ENCODE measurements around the gene ZFP1. TPM values are rescaled to one million over a fixed set of nuclear protein-coding genes. Genes with fewer than 3 reads are reported as not detected.

Gene ZFP1
- polyA plus RNA-seq, 1 of the 3 experiments (the other 2 are of a cell fraction) = 3.0 TPM

GRCh38 chr16:75114946-75115825 is 33.1 kb upstream of the ZFP1 start:
- H2AFZ ChIP-seq (ENCODE audit: low read depth) = no peak overlapping the region
- no peaks in the 10 kb centered on the region for H3K36me3 ChIP-seq (replicated peaks in 1 of 2; ENCODE audit: control insufficient read depth in 1 of 2, insufficient read depth in 2 of 2, low read length in 1 of 2)
- peak; percentile 30 for DNase-seq
- WGBS (ENCODE audit: low lambda C conversion rate) = 93% methylated on average over 22 of the region's 45 CpGs
- no peak for TF ChIP-seq NFIC (IDR thresholded peaks at IDR 0.05; ENCODE audit: borderline replicate concordance)
- no peak for TF ChIP-seq EZH2phosphoT487 (IDR thresholded peaks at IDR 0.05; ENCODE audit: borderline replicate concordance, low read depth)
- no peak for TF ChIP-seq SMC3 (IDR thresholded peaks at IDR 0.05; ENCODE audit: low read depth, low read length)
- TF ChIP-seq SIN3A (IDR thresholded peaks at IDR 0.05; ENCODE audit: borderline replicate concordance, low read depth, low read length) = no peak
- TF ChIP-seq FOSL2 (IDR thresholded peaks at IDR 0.05; ENCODE audit: borderline replicate concordance, low read depth) = no peak
- no peak for TF ChIP-seq FOXJ3 (CRISPR knock-in tag; IDR thresholded peaks at IDR 0.05)
- TF ChIP-seq, protein P1, sequence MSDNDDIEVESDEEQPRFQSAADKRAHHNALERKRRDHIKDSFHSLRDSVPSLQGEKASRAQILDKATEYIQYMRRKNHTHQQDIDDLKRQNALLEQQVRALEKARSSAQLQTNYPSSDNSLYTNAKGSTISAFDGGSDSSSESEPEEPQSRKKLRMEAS (IDR thresholded peaks at IDR 0.05; ENCODE audit: low read depth) = no peak
- no peak for TF ChIP-seq RAD21 (IDR thresholded peaks at IDR 0.05; ENCODE audit: low read length)
- no peak for TF ChIP-seq IRF3 (IDR thresholded peaks at IDR 0.05; ENCODE audit: low read depth, low read length)
- TF ChIP-seq RXRA (IDR thresholded peaks at IDR 0.05; ENCODE audit: borderline replicate concordance, low read depth) = no peak
- no peak for TF ChIP-seq RFX5 (IDR thresholded peaks at IDR 0.05; ENCODE audit: low read length)
- no peak overlapping the region for H3K4me3 ChIP-seq (ENCODE audit: low read depth in 2 of 2, low read length in 1 of 2)
- no peak overlapping the region for H3K27ac ChIP-seq (ENCODE audit: low read depth in 2 of 2, low read length in 1 of 2)
- H3K79me2 ChIP-seq (ENCODE audit: insufficient read depth) = no peaks in the 10 kb centered on the region
- no peaks in the 10 kb centered on the region for H4K20me1 ChIP-seq (ENCODE audit: insufficient read depth)
- peaks cover 10% of the 10 kb centered on the region for H3F3A ChIP-seq (replicated peaks; ENCODE audit: insufficient read depth)
- ChIA-PET POLR2A (no interaction called here), CTCF (interaction anchor here (8.5 kb wide), 1 partner anchor 118 kb away, joined by 182 read pairs; the partner anchor contains the start of gene ZNRF1)
- H3K9me3 ChIP-seq = no peaks in the 10 kb centered on the region
- H3K4me1 ChIP-seq (ENCODE audit: control insufficient read depth in 1 of 2, insufficient read depth in 2 of 2, low read depth in 1 of 2, low read length in 1 of 2) = peaks cover 7 to 21% of the 10 kb centered on the region in 2 experiments; a peak in 3 of 4 replicates
- no peak overlapping the region for H3K9ac ChIP-seq
- no peak overlapping the region for H3K4me2 ChIP-seq
- no peaks in the 10 kb centered on the region for H3K9me2 ChIP-seq
- no peaks in the 10 kb centered on the region for H3K27me3 ChIP-seq (ENCODE audit: insufficient read depth)

- 75% methylated on average over 14 of the region's 15 CpGs for WGBS (ENCODE audit: low lambda C conversion rate)
- Histone ChIP-seq H3K27me3 (ENCODE audit: insufficient read depth) (no peaks in the 10 kb centered on the region), H4K20me1 (ENCODE audit: insufficient read depth) (no peaks in the 10 kb centered on the region), H3K4me2 (0 out of 2 replicates have a peak within 1 kb of the TSS, but pooled peaks have one; percentile 41), H3F3A (replicated peaks; ENCODE audit: insufficient read depth) (no peaks in the 10 kb centered on the region), H3K79me2 (ENCODE audit: insufficient read depth) (no peaks in the 10 kb centered on the region), H3K4me3 (ENCODE audit: low read depth in 2 of 2, low read length in 1 of 2) (peak within 1 kb of the TSS in 1 of 2 experiments; percentile 37; a peak in 3 of 4 replicates), H3K27ac (ENCODE audit: low read depth in 2 of 2, low read length in 1 of 2) (no peak within 1 kb of the TSS), H2AFZ (ENCODE audit: low read depth) (no peak within 1 kb of the TSS), H3K36me3 (replicated peaks in 1 of 2; ENCODE audit: control insufficient read depth in 1 of 2, insufficient read depth in 2 of 2, low read length in 1 of 2) (no peaks in the 10 kb centered on the region), H3K9ac (no peak within 1 kb of the TSS), H3K9me2 (no peaks in the 10 kb centered on the region), H3K9me3 (no peaks in the 10 kb centered on the region), H3K4me1 (ENCODE audit: control insufficient read depth in 1 of 2, insufficient read depth in 2 of 2, low read depth in 1 of 2, low read length in 1 of 2) (peaks cover 0 to 10% of the 10 kb centered on the region in 2 experiments; a peak in 1 of 4 replicates)
- peak; percentile 71 for DNase-seq
- CTCF ChIA-PET = interaction anchor here (1.7 kb wide), 1 partner anchor 118 kb away, joined by 11 read pairs; the partner anchor contains the start of gene ZNRF1
- POLR2A ChIA-PET = interaction anchor here (0.7 kb wide), 1 partner anchor 10 kb away, joined by 3 read pairs; no protein-coding TSS in a partner anchor
- TF ChIP-seq MEF2A (IDR thresholded peaks at IDR 0.05; ENCODE audit: borderline replicate concordance, low read depth) = no peak
- TF ChIP-seq JUND (IDR thresholded peaks at IDR 0.05) = no peak
- TF ChIP-seq, protein P2, sequence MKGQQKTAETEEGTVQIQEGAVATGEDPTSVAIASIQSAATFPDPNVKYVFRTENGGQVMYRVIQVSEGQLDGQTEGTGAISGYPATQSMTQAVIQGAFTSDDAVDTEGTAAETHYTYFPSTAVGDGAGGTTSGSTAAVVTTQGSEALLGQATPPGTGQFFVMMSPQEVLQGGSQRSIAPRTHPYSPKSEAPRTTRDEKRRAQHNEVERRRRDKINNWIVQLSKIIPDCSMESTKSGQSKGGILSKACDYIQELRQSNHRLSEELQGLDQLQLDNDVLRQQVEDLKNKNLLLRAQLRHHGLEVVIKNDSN (IDR thresholded peaks at IDR 0.05; ENCODE audit: borderline replicate concordance, low read depth) = no peak
- no peak for TF ChIP-seq IRF3 (IDR thresholded peaks at IDR 0.05; ENCODE audit: low read depth, low read length)
- no peak for TF ChIP-seq CTCF (IDR thresholded peaks at IDR 0.05)
- TF ChIP-seq PBX3 (IDR thresholded peaks at IDR 0.05) = no peak
These were observed 32.0 kb upstream of the ZFP1 start, which contains the start of gene LDHD for GRCh38 chr16:75116081-75116910. Gene LDHD (minus strand): TSS chr16:75116780. CDS start chr16:75116720, 60 bp downstream.

All from SK-N-SH (cell line).